Activated CD4-positive, alpha-beta memory T cell treated with anti-CD3 and anti-CD28 coated beads for 36 hours (primary cell): ENCODE measurements around the gene PIM2. TPM values are rescaled to one million over a fixed set of nuclear protein-coding genes. Genes with fewer than 3 reads are reported as not detected.

Experiments
- CTCF ChIA-PET: fragments of 350-600 bp; sonication (Branson Sonifier 250); formaldehyde crosslinking; loops from one replicate; lab custom pipeline; 2021; ENCODE audit warnings: antibody characterized with exemption, inconsistent platforms; lab: Charles Lee
- POLR2A ChIA-PET: fragments of 350-600 bp; sonication (Branson Sonifier 250); formaldehyde crosslinking; loops from one replicate; lab custom pipeline; 2021; ENCODE audit warnings: antibody characterized with exemption; lab: Charles Lee
- DNase-seq: peaks from one replicate; pipeline ENCODE4 v3.0.0-alpha.2; 2020
- H3K27ac Mint-ChIP-seq: one replicate; pipeline ENCODE4 v1.8.0; 2021; ENCODE audit warnings: mixed read lengths
- H3K27me3 Mint-ChIP-seq: one replicate; pipeline ENCODE4 v1.8.0; 2021; ENCODE audit warnings: mixed read lengths
- H3K36me3 Mint-ChIP-seq: one replicate; pipeline ENCODE4 v1.8.0; 2021; ENCODE audit warnings: mixed read lengths
- H3K4me1 Mint-ChIP-seq: one replicate; pipeline ENCODE4 v1.8.0; 2021; ENCODE audit warnings: low read depth, mixed read lengths
- H3K4me3 Mint-ChIP-seq: one replicate; pipeline ENCODE4 v1.8.0; 2021; ENCODE audit warnings: mild to moderate bottlenecking, mixed read lengths
- H3K9me3 Mint-ChIP-seq: one replicate; pipeline ENCODE4 v1.8.0; 2021; ENCODE audit warnings: mixed read lengths
- intact Hi-C: fragments of 100-400 bp; cut with micrococcal nuclease; formaldehyde crosslinking; loops from one replicate; pipeline ENCODE4 v1.15.1; 2023
- total RNA-seq, 2 experiments: library from RNA; stranded (reverse); gene quantifications; one replicate each; pipeline ENCODE4 v1.2.3, GENCODE V29; 2021

PIM2 gene
- total RNA-seq, 2 experiments from 2014 or later = 386 to 401 TPM

- H3K27me3 Mint-ChIP-seq = peaks cover 4% of the 10 kb centered on the region
- intact Hi-C loops = loop anchor here (2.0 to 10.0 kb wide), 4 partner anchors 115 to 273 kb away; partner anchors contain the start of genes HDAC6 and TFE3
- peaks cover 84% of the 10 kb centered on the region for H3K36me3 Mint-ChIP-seq
- H3K4me1 Mint-ChIP-seq = peaks cover 36% of the 10 kb centered on the region
- H3K27ac Mint-ChIP-seq = peak overlapping the region; percentile 99
- no peaks in the 10 kb centered on the region for H3K9me3 Mint-ChIP-seq
- ChIA-PET POLR2A (interaction anchor here (0.8 to 8.8 kb wide), 2 partner anchors 21 to 39 kb away, joined by 4 to 286 read pairs; no protein-coding TSS in a partner anchor), CTCF (interaction anchor here (0.6 to 3.1 kb wide), 3 partner anchors 20 to 204 kb away, joined by 4 to 8 read pairs (median 5); no protein-coding TSS in a partner anchor)
- H3K4me3 Mint-ChIP-seq = peak overlapping the region; percentile 98
- DNase-seq = peak; percentile 93
Measured at GRCh38 chrX:48917139-48918001, 1.5 kb downstream of the PIM2 start.

GRCh38 chrX:48914593-48915493 lies 4.0 kb downstream of the PIM2 start:
- peaks cover 4% of the 10 kb centered on the region for H3K27me3 Mint-ChIP-seq
- intact Hi-C loops = loop anchor here (5.0 to 10.0 kb wide), 3 partner anchors 113 to 270 kb away; partner anchors contain the start of gene HDAC6
- no peak for DNase-seq
- no peaks in the 10 kb centered on the region for H3K9me3 Mint-ChIP-seq
- ChIA-PET CTCF (interaction anchor here (3.1 kb wide), 1 partner anchor 32 kb away, joined by 8 read pairs; no protein-coding TSS in a partner anchor), POLR2A (interaction anchor here (1.4 to 8.8 kb wide), 2 partner anchors 24 to 43 kb away, joined by 3 to 286 read pairs; no protein-coding TSS in a partner anchor)
- H3K36me3 Mint-ChIP-seq = peaks cover 87% of the 10 kb centered on the region
- peaks cover 33% of the 10 kb centered on the region for H3K4me1 Mint-ChIP-seq
- peak overlapping the region; percentile 99 for H3K27ac Mint-ChIP-seq
- peak overlapping the region; percentile 98 for H3K4me3 Mint-ChIP-seq

GRCh38 chrX:48913605-48914366 lies 5.0 kb downstream of the PIM2 start:
- Mint-ChIP-seq H3K4me1 (peaks cover 30% of the 10 kb centered on the region), H3K4me3 (peak overlapping the region; percentile 98), H3K36me3 (peaks cover 80% of the 10 kb centered on the region), H3K27ac (peak overlapping the region; percentile 99), H3K27me3 (peaks cover 4% of the 10 kb centered on the region), H3K9me3 (no peaks in the 10 kb centered on the region)
- intact Hi-C loops = loop anchor here (10.0 kb wide), 2 partner anchors 199 to 269 kb away; no protein-coding TSS in a partner anchor
- POLR2A ChIA-PET = interaction anchor here (0.8 to 8.8 kb wide), 3 partner anchors 25 to 88 kb away, joined by 3 to 286 read pairs (median 122); partner anchors contain the start of gene GRIPAP1
- no peak for DNase-seq
- CTCF ChIA-PET = interaction anchor here (3.1 to 3.3 kb wide), 2 partner anchors 32 to 33 kb away, joined by 8 to 17 read pairs; no protein-coding TSS in a partner anchor

GRCh38 chrX:48911412-48912182 lies 7.2 kb downstream of the PIM2 start, which contains the start of gene SLC35A2:
Gene SLC35A2 (minus strand): TSS chrX:48911646. CDS start chrX:48911636, 10 bp downstream.
- no peaks in the 10 kb centered on the region for H3K9me3 Mint-ChIP-seq
- POLR2A ChIA-PET = interaction anchor here (0.6 to 5.6 kb wide), 12 partner anchors 8 to 333 kb away, joined by 3 to 122 read pairs (median 5); partner anchors contain the start of genes OTUD5, PQBP1, TIMM17B and WAS
- DNase-seq = peak; percentile 92
- H3K27ac Mint-ChIP-seq = peak within 1 kb of the TSS; percentile 96
- peaks cover 30% of the 10 kb centered on the region for H3K4me1 Mint-ChIP-seq
- CTCF ChIA-PET = interaction anchor here (0.8 to 3.3 kb wide), 6 partner anchors 20 to 263 kb away, joined by 3 to 17 read pairs (median 6); no protein-coding TSS in a partner anchor
- H3K4me3 Mint-ChIP-seq = peak within 1 kb of the TSS; percentile 98
- intact Hi-C loops = loop anchor here (1.0 to 10.0 kb wide), 3 partner anchors 14 to 267 kb away; partner anchors contain the start of genes PQBP1 and TIMM17B
- no peaks in the 10 kb centered on the region for H3K27me3 Mint-ChIP-seq
- H3K36me3 Mint-ChIP-seq = peaks cover 58% of the 10 kb centered on the region

- ChIA-PET CTCF (interaction anchor here (1.2 to 3.3 kb wide), 3 partner anchors 20 to 263 kb away, joined by 3 to 17 read pairs (median 8); no protein-coding TSS in a partner anchor), POLR2A (interaction anchor here (1.0 to 5.6 kb wide), 8 partner anchors 9 to 227 kb away, joined by 3 to 122 read pairs (median 8); partner anchors contain the start of genes OTUD5, PQBP1, TIMM17B and WAS)
- Mint-ChIP-seq H3K27me3 (no peaks in the 10 kb centered on the region), H3K9me3 (no peaks in the 10 kb centered on the region), H3K4me3 (peak overlapping the region; percentile 98), H3K4me1 (peaks cover 30% of the 10 kb centered on the region), H3K27ac (peak overlapping the region; percentile 96), H3K36me3 (peaks cover 52% of the 10 kb centered on the region)
- intact Hi-C loops = loop anchor here (1.0 to 10.0 kb wide), 3 partner anchors 14 to 266 kb away; partner anchors contain the start of genes PQBP1 and TIMM17B
- DNase-seq = no peak
Measured at GRCh38 chrX:48910926-48911411, 7.9 kb downstream of the PIM2 start.

- Mint-ChIP-seq H3K36me3 (peaks cover 40% of the 10 kb centered on the region), H3K4me3 (no peak overlapping the region), H3K27me3 (no peaks in the 10 kb centered on the region), H3K27ac (peak overlapping the region; percentile 96), H3K9me3 (no peaks in the 10 kb centered on the region), H3K4me1 (peaks cover 27% of the 10 kb centered on the region)
- intact Hi-C loops = loop anchor here (10.0 kb wide), 2 partner anchors 195 to 265 kb away; no protein-coding TSS in a partner anchor
- POLR2A ChIA-PET = interaction anchor here (0.9 to 5.6 kb wide), 4 partner anchors 12 to 43 kb away, joined by 3 to 122 read pairs (median 18); partner anchors contain the start of genes PQBP1 and TIMM17B
- DNase-seq = no peak
- CTCF ChIA-PET = interaction anchor here (1.6 kb wide), 1 partner anchor 36 kb away, joined by 5 read pairs; no protein-coding TSS in a partner anchor
Measured at GRCh38 chrX:48909703-48910294, 9.0 kb downstream of the PIM2 start.

- H3K9me3 Mint-ChIP-seq = no peaks in the 10 kb centered on the region
- CTCF ChIA-PET = interaction anchor here (1.6 kb wide), 1 partner anchor 37 kb away, joined by 5 read pairs; no protein-coding TSS in a partner anchor
- POLR2A ChIA-PET = interaction anchor here (5.6 kb wide), 1 partner anchor 31 kb away, joined by 122 read pairs; no protein-coding TSS in a partner anchor
- peak overlapping the region; percentile 38 for H3K27ac Mint-ChIP-seq
- no peak overlapping the region for H3K4me3 Mint-ChIP-seq
- peaks cover 17% of the 10 kb centered on the region for H3K4me1 Mint-ChIP-seq
- DNase-seq = no peak
- no peaks in the 10 kb centered on the region for H3K27me3 Mint-ChIP-seq
- peaks cover 28% of the 10 kb centered on the region for H3K36me3 Mint-ChIP-seq
- intact Hi-C loops = no loop called here
Measured at GRCh38 chrX:48908600-48908999, 10.2 kb downstream of the PIM2 start.

- intact Hi-C loops = no loop called here
- Mint-ChIP-seq H3K27ac (no peak overlapping the region), H3K9me3 (no peaks in the 10 kb centered on the region), H3K36me3 (peaks cover 10% of the 10 kb centered on the region), H3K27me3 (no peaks in the 10 kb centered on the region), H3K4me3 (no peak overlapping the region), H3K4me1 (no peaks in the 10 kb centered on the region)
- POLR2A ChIA-PET = interaction anchor here (1.3 to 2.0 kb wide), 2 partner anchors 35 to 38 kb away, joined by 3 to 4 read pairs; no protein-coding TSS in a partner anchor
- DNase-seq = no peak
- CTCF ChIA-PET = no interaction called here
Measured at GRCh38 chrX:48905090-48905790, 13.6 kb downstream of the PIM2 start.
